Fibroblast of skin of abdomen (primary cell): ENCODE measurements around the gene SLC16A10.
"Not testable (repeated sequence)": the region's sequence is repeated elsewhere in the genome, so short reads cannot be mapped to it uniquely, and the experiment has no call there.

ENCODE experiments used
- DNase-seq: peaks from one replicate; pipeline ENCODE4 v3.0.0-alpha.2; 2013

The SLC16A10 gene

DNA sequence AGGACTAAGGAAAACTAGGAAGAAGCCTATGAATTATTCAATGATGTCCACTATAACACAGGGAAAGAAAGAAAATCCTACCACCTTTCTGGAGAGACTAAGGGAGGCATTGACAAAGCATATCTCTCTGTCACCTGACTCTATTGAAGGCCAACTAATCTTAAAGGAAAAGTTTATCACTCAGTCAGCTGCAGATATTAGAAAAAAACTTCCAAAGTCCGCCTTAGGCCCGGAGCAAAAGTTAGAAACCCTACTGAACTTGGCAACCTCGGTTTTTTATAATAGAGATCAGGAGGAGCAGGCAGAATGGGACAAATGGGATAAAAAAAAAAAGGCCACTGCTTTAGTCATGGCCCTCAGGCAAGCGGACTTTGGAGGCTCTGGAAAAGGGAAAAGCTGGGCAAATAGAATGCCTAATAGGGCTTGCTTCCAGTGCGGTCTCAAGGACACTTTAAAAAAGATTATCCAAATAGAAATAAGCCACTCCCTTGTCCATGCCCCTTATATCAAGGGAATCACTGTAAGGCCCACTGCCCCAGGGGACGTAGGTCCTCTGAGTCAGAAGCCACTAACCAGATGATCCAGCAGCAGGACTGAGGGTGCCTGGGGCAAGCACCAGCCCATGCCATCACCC is 47.0 kb downstream of the SLC16A10 start:
- not testable (repeated sequence) for DNase-seq

DNA sequence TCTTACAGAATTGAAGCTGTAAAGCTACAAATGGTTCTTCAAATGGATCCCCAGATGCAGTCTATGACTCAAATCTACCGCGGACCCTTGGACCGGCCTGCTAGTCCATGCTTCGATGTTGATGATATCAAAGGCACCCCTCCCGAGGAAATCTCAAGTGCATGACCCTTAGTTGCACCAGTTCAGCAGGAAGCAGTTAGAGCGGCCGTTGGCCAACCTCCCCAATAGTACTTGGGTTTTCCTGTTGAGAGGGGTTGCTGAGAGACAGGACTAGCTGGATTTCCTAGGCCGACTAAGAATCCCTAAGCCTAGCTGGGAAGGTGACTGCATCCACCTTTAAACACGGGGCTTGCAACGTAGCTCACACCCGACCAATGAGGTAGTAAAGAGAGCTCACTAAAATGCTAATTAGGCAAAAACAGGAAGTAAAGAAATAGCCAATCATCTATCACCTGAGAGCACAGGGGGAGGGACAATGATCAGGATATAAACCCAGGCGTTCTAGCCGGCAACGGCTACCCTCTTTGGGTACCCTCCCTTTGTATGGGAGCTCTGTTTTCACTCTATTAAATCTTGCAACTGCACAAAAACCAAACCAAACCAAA is 50.3 kb downstream of the SLC16A10 start:
- DNase-seq: not testable (repeated sequence)

DNA sequence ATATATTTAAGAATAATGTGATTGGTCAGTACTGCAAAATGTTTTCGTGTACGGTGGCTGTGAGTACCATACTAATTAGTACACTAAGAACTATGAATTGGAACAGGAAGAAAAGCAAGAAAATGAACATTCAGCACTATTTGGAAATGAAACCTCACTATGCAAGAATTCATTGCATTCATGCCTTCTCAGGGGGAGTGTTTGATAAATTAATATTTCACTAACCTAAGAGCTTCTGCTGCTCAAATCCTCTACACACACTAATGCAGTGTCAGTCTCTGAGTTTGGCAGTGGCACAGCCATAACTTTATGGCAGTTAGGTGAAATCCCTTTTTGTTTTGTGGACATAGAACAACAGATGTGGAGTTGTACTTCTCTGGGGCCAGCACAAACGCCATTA is 60.1 kb downstream of the SLC16A10 start:
- no peak for DNase-seq

- DNase-seq: no peak
Observed at GRCh38 chr6:111148110-111148509, 60.8 kb downstream of the SLC16A10 start.

DNA sequence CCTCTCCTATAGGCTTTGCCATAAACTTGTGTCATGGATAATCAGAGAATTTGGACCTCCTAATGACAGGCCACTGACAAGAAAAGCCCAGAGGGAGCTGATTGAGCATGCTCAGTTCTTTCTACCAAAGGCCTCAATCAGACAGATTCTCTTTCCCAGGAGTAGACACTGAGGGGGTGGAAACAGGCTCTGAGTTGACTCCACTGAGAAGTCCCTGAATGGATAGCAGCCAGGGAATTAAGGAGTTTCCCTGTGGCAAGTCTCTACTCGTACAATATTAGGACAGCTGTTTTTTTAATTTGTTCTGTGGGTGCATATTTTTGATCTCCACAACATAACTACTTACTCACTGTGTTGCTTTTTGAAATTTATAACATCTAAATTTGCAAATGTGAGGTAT is 63.3 kb downstream of the SLC16A10 start:
- DNase-seq: no peak

DNA sequence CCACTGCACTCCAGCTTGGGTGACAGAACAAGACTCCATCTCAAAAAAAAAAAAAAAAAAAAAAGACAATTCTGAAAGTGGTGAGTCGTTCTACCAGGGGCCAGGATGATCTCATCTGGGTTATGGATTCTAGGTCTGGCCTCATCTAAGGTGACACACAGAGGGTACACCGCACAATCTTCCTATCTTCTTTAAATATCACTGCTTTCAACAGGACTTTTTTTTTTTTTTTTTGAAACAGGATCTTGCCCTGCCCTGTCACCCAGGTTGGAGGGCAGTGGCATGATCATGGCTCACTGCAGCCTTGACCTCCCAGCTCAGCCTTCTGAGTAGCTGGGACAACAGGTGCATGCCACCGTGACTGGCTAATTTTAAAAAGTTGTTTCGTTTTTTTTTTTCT is 67.7 kb downstream of the SLC16A10 start:
- no peak for DNase-seq

DNA sequence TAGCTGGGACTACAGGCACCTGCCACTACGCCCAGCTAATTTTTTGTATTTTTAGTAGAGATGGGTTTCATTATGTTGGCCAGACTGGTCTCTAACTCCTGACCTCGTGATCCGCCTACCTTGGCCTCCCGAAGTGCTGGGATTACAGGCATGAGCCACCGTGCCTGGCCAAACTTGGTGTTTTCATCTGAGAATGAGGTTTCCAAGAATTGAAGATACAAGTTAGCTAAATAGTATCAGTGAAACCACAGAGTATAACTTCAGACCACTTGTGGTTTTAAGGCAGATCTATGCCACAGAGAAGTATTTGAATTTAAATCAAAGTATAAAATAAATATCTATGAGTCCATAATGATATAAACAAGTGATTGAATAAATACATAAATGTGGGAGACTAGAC is 70.1 kb downstream of the SLC16A10 start:
- no peak for DNase-seq

GRCh38 chr6:111159633-111160032 is 72.3 kb downstream of the SLC16A10 start:
- DNase-seq: no peak

DNA sequence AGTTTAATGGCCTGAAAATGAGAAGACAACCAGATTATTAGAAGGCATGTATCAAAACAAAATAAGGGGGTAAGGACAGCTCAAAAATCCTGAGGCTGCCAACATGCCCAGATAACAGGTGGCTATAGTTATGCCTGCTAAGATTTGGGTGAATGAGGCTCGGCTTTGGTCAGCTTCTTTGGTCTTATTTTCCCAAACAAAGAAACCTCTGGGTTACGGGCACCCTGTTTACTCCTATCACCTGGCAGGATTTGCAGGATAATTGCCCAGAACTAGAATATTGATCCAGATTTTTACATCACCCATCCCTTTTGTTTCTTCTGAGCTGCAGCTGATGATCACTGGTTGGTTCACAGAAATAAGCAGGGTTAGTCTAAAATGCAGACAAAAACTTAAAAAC is 74.3 kb downstream of the SLC16A10 start:
- DNase-seq: no peak

- DNase-seq: no peak
Observed at GRCh38 chr6:111162504-111162903, 75.2 kb downstream of the SLC16A10 start.

DNA sequence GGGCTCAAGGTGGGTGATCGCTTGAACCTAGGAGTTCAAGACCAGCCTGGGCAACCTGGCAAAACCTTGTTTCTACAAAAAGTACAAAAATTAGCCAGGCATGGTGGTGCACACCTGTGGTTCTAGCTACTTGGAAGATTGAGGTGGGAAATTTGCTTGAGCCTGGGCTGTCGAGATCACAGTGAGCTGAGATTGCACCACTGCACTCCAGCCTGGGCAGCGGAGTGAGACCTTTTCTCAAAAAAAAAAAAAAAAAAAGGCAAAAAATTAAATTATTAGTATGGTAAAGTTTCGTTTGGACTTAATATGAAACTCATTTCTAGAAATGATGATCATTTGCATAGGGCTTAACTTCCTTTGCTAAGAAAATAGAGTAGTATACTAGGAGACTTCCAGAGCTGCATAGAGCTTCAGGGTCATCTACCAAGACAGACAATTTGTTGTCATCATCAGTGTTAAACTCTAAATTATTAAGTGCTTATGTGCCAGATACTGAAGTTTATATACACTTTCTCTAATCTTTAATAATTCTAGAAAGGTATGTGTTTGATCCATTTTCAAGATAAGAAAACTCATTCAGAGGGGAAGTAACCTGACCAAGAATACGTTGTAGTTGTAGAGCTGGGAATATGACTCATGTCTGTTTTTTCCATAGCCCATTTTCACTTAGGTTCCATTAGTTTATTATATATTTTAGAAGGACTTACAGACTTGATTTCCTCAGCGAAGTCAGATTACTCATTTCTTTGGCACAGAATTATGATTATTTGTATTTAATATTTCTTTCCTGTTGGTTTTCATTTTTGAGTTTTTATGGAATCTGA is 84.5 kb downstream of the SLC16A10 start:
- no peak for DNase-seq

DNA sequence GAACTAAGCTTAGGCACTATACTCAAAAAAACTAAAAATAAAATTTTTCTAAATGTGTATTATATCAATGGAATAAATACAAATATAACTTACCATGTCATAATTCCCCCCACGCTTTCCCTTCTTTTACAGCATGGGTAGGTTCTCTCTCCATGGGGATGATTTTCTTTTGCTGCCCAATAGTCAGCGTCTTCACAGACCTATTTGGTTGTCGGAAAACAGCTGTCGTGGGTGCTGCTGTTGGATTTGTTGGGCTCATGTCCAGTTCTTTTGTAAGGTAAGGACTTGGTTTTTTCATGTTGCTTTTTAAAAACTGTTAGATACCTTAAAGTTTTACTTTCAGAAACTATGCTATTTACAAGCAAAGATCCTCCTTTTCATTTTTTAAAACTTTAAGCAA is 85.3 kb downstream of the SLC16A10 start:
- no peak for DNase-seq

GRCh38 chr6:111173341-111173740 is 86.0 kb downstream of the SLC16A10 start:
- DNase-seq: no peak

- DNase-seq: no peak
Observed at GRCh38 chr6:111173946-111174345, 86.6 kb downstream of the SLC16A10 start.

DNA sequence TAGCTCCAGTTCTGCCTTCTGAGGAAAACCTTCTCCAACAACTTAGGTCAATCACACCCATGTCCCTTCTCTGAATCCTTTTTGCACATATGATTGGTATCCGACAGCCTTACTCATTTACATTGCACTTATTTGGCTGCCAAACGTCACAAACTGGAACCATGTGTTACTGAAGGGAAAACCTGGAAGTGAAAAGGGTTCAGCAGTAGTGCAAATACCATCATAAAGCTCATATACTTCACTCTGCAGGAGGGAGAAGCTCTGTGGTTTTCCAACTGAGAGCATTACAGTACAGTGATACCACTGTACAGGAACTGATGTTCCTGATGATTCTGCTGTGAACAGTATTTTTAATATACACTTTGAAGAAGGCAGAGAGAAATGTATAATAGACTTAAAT is 87.8 kb downstream of the SLC16A10 start:
- peak; percentile 73 for DNase-seq

DNA sequence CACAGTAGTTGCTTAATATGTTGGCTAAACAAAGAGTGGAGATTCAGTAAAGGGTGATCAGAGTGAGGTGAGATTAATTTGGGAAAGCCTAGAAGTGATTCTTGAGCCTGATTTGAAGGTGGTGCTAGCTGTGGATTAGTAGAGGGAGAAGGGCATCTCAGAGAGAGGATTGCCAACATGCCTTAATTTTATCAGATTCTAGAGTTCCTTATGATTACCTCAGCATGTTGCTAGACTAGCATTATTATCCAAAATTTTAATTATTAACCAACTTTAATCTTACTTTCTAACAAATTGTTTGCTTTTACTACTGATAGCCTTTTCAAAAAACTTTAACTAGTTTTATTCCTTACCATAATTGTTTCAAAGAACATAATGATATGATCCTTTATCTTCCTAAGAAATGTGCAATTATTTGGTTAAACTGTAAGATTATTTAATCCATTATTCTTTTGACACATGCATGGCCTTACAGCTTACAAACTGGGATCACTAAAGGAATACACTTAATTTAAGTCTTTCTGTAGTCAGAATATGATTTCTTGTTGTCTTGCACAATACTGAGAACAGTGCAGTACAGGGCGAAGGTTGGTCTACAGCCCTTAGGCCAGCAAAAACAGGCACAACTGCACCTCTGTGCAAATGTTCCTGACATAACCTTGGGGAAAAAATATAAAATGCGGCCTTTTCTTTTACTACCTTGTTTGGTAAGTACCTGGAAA is 88.9 kb downstream of the SLC16A10 start:
- DNase-seq: no peak

DNA sequence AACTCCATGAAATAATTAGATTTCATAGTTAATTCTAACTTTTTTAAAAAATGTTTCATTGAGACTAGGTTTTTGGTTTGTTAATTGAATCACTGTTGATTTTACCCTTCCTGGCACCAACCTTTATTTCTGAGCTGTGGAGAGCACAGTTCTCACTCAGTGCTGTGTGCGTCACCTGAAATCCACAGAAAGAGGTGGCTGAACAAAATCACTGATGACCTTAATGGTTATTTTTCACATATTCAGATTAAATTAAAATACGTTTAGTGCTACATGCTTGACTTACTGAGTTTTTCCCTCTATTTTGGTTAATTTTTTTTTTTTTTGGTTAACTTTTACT is 89.4 kb downstream of the SLC16A10 start:
- DNase-seq: no peak

DNA sequence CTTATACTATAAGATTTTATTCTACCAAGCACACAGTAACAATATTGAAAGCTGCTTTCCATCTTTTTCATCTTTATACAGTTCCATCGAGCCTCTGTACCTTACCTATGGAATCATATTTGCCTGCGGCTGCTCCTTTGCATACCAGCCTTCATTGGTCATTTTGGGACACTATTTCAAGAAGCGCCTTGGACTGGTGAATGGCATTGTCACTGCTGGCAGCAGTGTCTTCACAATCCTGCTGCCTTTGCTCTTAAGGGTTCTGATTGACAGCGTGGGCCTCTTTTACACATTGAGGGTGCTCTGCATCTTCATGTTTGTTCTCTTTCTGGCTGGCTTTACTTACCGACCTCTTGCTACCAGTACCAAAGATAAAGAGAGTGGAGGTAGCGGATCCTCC is 89.8 kb downstream of the SLC16A10 start:
- no peak for DNase-seq

GRCh38 chr6:111183702-111184517 is 96.6 kb downstream of the SLC16A10 start:
- no peak for DNase-seq

GRCh38 chr6:111184827-111185532 is 97.7 kb downstream of the SLC16A10 start:
- no peak for DNase-seq

GRCh38 chr6:111185954-111186353 is 98.7 kb downstream of the SLC16A10 start:
- DNase-seq: no peak

GRCh38 chr6:111187874-111188273 is 100.6 kb downstream of the SLC16A10 start:
- no peak for DNase-seq
